Measurements from ENCODE around the gene SERPINA5. TPM values are rescaled to one million over a fixed set of nuclear protein-coding genes. Genes with fewer than 3 reads are reported as not detected.

Gene SERPINA5
- total RNA-seq, 1 donor from 2014 or later = 1.9 TPM

DNA sequence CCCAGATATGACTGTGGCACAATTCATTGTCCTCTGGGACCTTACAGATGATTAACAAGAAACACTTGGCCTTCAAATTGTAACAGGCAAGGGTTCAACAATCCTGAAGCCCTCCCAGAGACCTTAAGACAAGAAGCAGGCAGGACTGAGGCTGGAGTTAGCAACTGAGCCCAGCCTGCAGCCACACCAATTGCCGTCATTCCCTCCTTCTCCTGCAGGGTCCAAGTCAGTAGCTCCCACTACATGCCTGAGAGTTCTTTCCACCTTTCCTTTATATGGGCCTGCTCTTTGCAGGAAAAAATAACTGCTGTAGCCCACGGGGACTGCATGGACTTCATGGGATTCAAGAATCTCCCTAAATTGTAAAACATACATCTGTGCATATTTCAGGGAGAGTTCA lies 22.4 kb upstream of the SERPINA5 start:
- no peak for DNase-seq (ENCODE audit: low read depth)
- Histone ChIP-seq H3K27me3 (ENCODE audit: control insufficient read depth, insufficient read depth, low read length) (no peaks in the 10 kb centered on the region), H3K4me3 (ENCODE audit: low read depth, low read length) (no peak overlapping the region), H3K36me3 (ENCODE audit: control insufficient read depth, insufficient read depth, low read length) (no peaks in the 10 kb centered on the region)
- no peak for TF ChIP-seq CTCF (IDR thresholded peaks at IDR 0.05; ENCODE audit: insufficient read depth, low read length, poor library complexity, severe bottlenecking)

GRCh38 chr14:94559638-94560290 lies 21.5 kb upstream of the SERPINA5 start:
- TF ChIP-seq CTCF (IDR thresholded peaks at IDR 0.05; ENCODE audit: insufficient read depth, low read length, poor library complexity, severe bottlenecking) = no peak
- Histone ChIP-seq H3K27me3 (ENCODE audit: control insufficient read depth, insufficient read depth, low read length) (no peaks in the 10 kb centered on the region), H3K36me3 (ENCODE audit: control insufficient read depth, insufficient read depth, low read length) (no peaks in the 10 kb centered on the region), H3K4me3 (ENCODE audit: low read depth, low read length) (no peak overlapping the region)
- DNase-seq (ENCODE audit: low read depth) = no peak

GRCh38 chr14:94560291-94560665 lies 20.9 kb upstream of the SERPINA5 start:
- H3K27me3 ChIP-seq (ENCODE audit: control insufficient read depth, insufficient read depth, low read length) = no peaks in the 10 kb centered on the region
- no peak for TF ChIP-seq CTCF (IDR thresholded peaks at IDR 0.05; ENCODE audit: insufficient read depth, low read length, poor library complexity, severe bottlenecking)
- no peak for DNase-seq (ENCODE audit: low read depth)
- H3K4me3 ChIP-seq (ENCODE audit: low read depth, low read length) = no peak overlapping the region
- no peaks in the 10 kb centered on the region for H3K36me3 ChIP-seq (ENCODE audit: control insufficient read depth, insufficient read depth, low read length)

DNA sequence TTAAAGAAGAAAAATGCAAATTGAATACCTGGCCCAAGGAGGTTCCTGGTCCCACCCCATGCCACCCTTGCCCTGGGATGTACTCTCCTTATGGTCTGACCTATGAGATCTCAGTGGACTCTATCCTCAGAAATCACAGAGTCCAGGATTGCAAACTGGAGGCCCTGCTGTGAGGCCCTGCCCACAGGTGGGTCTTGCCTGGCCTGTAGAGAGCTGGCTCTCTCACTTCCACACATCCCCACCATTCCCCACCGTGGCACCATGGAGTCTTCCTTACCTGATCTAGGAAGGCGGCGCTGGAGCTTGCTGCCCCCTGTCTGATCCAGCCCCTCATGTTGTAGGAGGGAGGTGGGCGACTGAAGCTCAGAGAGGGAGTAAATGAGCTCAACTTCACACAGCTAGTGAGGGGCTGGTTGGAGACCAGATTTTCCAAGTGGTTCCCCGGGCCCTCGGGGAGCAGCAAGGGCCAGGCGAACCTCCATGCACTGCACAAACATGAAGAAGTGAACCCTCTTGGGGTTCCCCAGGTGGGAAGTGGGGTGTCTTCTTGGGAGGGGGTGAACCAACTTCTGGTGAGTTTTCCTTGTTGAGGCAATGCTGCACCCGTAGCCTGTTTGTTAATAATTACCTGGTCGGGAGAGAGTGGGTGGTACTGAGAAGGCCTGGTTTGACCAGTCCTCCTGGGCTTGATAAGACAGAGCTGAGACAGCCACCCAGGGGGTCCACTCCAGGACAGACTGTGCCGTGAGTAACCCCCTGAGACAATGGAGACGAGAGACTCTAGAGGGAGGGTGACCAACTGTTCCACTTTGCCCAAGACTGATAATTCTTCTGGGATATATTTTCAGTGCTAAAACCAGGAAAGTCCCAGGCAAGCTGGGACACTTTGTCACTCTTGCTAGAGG lies 20.2 kb upstream of the SERPINA5 start, which contains the start of gene SERPINA4:
TSS of gene SERPINA4 (plus strand) at position 692 of the 905 bp plus-strand sequence. CDS start 2,041 bp downstream, outside the sequence.
- no peak for DNase-seq (ENCODE audit: low read depth)
- TF ChIP-seq CTCF (IDR thresholded peaks at IDR 0.05; ENCODE audit: insufficient read depth, low read length, poor library complexity, severe bottlenecking) = no peak
- Histone ChIP-seq H3K27me3 (ENCODE audit: control insufficient read depth, insufficient read depth, low read length) (no peaks in the 10 kb centered on the region), H3K36me3 (ENCODE audit: control insufficient read depth, insufficient read depth, low read length) (no peaks in the 10 kb centered on the region), H3K4me3 (ENCODE audit: low read depth, low read length) (no peak within 1 kb of the TSS)

GRCh38 chr14:94561656-94562010 lies 19.6 kb upstream of the SERPINA5 start:
- DNase-seq (ENCODE audit: low read depth) = no peak
- Histone ChIP-seq H3K4me3 (ENCODE audit: low read depth, low read length) (no peak overlapping the region), H3K27me3 (ENCODE audit: control insufficient read depth, insufficient read depth, low read length) (no peaks in the 10 kb centered on the region), H3K36me3 (ENCODE audit: control insufficient read depth, insufficient read depth, low read length) (no peaks in the 10 kb centered on the region)
- TF ChIP-seq CTCF (IDR thresholded peaks at IDR 0.05; ENCODE audit: insufficient read depth, low read length, poor library complexity, severe bottlenecking) = no peak

Data from kidney epithelial cell (primary cell).